GM18907 (cell line): ENCODE data around the gene HERC2.
"Not testable (repeated sequence)": the region's sequence is repeated elsewhere in the genome, so short reads cannot be mapped to it uniquely, and the experiment has no call there.

ENCODE experiments used
- ATAC-seq: cut with Tn5 transposase; IDR thresholded peaks from one replicate; pipeline ENCODE4 v1.9.1; 2021; ENCODE audit warnings: mild to moderate bottlenecking, moderate library complexity; ENCODE audit not compliant: unreplicated experiment

HERC2 gene

DNA sequence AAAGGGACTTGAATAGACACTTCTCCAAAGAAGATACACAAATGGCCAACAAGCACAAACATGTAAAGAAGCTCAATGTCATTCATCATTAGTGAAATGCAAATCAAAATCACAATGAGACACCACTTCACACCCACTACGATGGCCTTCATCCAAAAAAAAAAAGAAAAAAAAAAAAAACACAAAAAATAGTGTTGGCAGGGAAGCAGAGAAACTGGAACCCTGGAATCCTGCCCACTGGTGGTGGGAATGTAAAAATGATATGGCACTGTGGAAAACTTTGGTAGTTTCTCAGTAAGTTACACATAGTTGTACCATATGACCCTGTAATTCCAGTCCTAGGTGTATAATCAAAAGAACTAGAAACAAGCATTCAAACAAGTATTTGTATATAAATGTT lies 94.7 kb downstream of the HERC2 start:
- ATAC-seq, result not testable (repeated sequence)

GRCh38 chr15:28222612-28223011 lies 99.4 kb downstream of the HERC2 start:
- ATAC-seq, result not testable (repeated sequence)

GRCh38 chr15:28221696-28222095 lies 100.3 kb downstream of the HERC2 start:
- ATAC-seq, result not testable (repeated sequence)

GRCh38 chr15:28219116-28219515 lies 102.9 kb downstream of the HERC2 start:
- ATAC-seq, result no peak

- ATAC-seq, result not testable (repeated sequence)
Observed at GRCh38 chr15:28216946-28217546, 104.9 kb downstream of the HERC2 start.

DNA sequence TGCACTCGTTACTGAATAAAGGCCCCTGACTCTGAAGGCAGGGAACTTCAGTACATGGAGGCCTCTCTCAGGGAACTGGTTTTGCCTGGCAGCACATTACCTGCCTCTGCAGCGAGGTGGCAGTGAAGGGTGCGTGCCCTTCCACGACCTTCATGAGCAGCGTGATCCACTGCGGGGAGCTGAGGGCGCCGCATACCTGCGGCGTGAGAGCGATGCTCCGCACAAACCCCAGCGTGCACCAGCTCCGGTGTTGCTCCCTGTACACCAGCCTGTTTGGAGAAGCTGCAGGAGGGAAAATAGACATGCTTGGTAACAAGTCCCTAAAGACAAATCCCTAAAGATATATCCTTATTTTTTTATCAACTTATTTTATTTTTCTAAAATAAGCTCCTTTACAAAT lies 106.5 kb downstream of the HERC2 start:
- ATAC-seq, result not testable (repeated sequence)

DNA sequence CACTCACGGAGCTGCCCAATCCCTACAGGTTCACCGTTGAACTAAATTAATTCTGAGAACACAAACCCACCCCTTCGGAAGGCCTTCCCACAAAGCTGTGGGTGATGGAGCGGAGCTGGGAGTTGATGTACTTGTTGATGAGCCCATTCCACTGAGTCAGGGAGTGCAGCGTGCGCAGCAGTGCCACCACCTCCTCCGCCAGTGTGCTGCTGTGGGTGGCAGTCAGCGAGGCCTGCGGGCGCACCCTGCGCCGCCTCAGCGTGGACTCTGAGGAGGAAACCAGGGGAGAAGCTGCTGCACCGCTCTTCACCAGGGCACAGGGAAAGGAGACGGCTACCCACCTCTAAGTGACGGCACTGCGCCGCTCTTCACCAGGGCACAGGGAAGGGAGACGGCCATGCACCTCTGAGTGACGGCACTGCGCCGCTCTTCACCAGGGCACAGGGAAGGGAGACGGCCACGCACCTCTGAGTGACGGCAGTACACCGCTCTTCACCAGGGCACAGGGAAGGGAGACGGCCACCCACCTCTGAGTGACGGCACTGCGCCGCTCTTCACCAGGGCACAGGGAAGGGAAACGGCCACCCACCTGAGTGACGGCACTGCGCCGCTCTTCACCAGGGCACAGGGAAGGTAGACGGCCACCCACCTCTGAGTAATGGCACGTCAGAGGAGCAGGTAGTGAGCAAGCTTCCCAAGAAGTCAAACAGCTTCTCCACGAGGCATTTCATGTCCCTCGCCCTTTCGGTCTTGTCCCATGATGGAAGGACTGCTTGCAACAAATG lies 107.8 kb downstream of the HERC2 start:
- not testable (repeated sequence) for ATAC-seq

GRCh38 chr15:28213393-28213792 lies 108.6 kb downstream of the HERC2 start:
- not testable (repeated sequence) for ATAC-seq

GRCh38 chr15:28208583-28208982 lies 113.4 kb downstream of the HERC2 start:
- ATAC-seq, result no peak

GRCh38 chr15:28205640-28206039 lies 116.3 kb downstream of the HERC2 start:
- ATAC-seq, result not testable (repeated sequence)

GRCh38 chr15:28203055-28203828 lies 118.7 kb downstream of the HERC2 start:
- not testable (repeated sequence) for ATAC-seq

GRCh38 chr15:28202124-28202523 lies 119.9 kb downstream of the HERC2 start:
- ATAC-seq, result not testable (repeated sequence)

DNA sequence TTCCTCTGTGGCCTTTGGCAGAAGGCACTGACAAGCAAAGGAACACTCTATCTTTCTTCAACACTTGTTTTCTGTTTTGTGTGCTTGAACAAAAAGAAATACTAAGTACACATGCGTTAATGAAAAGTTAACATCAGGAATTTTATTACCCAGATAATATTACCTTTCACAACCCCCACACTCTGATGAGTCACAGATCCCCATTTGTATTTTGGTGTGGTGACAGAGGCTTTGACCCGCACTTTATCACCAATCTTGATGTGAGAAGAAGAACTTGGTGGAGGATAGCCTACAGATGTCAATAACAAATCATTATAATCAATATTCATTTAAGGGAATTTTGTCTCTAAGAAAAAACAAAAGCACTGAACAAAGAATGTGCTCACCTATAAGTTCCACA lies 123.8 kb downstream of the HERC2 start:
- ATAC-seq, result not testable (repeated sequence)

GRCh38 chr15:28197694-28198093 lies 124.3 kb downstream of the HERC2 start:
- ATAC-seq, result not testable (repeated sequence)

DNA sequence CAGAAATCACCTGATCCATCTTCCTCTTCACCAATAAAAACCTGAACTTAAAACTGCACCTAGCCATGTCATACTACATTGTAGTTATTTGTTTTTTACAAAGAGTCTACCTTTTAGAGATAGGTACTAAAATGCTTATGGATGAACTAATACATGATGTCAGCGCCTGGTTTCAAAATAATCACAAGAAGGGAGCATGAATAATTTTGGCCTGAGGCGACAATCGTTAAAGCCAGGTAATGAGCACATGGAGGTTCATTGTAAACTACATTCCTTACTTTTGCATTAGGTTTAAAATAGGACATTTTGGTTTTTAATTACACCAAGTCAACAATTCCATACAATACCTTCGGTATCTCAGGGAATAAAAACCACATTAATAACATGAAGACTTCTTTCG lies 125.4 kb downstream of the HERC2 start:
- ATAC-seq, result not testable (repeated sequence)

DNA sequence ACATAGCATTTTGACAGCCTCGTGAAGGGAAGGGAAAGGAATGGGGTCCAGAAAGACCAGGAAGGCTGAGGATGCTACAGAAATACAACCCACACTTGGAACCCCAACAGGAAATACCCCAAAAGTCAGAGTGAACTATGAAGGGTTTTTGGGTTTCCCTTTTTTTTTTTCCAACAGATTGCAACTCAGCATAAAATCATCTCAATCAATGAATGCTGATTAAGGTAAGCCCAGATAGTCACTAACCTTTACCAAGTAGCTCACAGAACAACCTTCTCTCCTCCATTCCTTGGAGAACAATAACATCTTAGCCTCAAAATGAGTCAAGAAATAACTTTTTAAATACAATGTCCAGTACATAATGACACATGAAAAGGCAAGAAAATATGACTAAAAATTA lies 129.2 kb downstream of the HERC2 start:
- no peak for ATAC-seq

DNA sequence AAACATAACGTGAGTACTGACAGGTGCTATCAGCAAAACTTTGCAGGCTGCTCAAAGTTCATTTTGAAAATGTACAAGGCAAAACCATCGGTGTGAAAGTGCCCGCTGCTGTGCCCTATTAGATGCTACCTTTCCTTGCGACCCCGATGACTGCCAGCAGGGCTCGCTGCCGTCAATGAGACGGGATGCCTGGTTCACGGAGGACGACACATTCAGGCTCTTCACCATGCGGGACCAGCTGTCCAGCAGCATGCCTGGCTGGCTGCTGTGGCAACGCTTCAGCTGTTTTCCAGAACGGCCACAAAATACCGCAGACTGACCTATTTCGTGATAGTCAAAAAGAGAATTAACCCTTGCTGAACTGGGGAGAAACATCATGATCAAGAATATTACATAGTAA lies 130.1 kb downstream of the HERC2 start:
- no peak for ATAC-seq

DNA sequence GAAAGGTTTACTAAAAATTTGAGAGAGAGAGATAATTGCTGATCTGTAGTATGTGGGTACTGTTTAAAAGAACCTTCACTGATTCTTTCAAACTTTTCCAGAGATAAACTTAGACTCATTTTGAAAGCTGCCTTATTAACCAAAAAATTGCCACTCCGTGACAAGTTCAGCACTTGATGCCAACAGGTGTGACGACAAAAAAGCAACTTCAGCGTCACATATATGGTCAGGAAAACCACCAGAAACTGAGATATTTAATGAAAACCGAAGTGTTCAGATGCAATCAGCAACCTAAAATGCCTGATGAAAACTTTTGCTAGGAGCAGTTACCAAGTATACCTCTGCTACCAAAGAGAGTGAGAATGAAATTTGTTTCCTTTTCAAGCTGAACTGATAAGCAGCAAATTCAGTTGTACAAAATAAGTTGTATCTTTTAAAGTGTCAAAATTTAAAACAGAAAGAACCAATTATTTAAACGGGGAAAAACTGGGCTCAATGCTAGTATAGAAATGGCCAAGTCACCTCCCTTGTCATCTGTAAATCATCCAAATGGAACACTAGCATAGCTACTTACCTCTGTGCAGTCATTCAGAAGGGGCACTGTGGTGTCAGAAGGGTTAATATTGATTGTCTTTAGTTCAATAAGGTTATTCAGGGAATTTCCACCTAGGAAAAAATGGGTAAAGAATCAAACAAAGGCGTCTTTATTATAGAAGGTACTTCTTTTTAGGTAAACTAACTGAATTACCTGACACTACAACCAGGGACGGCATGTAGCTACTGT lies 131.4 kb downstream of the HERC2 start:
- no peak for ATAC-seq

- ATAC-seq, result no peak
Observed at GRCh38 chr15:28185148-28185895, 136.7 kb downstream of the HERC2 start.

- no peak for ATAC-seq
Observed at GRCh38 chr15:28184166-28184565, 137.8 kb downstream of the HERC2 start.
